ENCODE data around the gene ATRN.

Gene ATRN

GRCh38 chr20:3470627-3471396 is at the start of gene ATRN (continued):
- TF ChIP-seq ZSCAN5A (tag by site-specific recombination; IDR thresholded peaks at IDR 0.05) (no peak), ZNF18 (tag by site-specific recombination; IDR thresholded peaks at IDR 0.05) (no peak), OVOL3 (tag by site-specific recombination; IDR thresholded peaks at IDR 0.05) (no peak), ZNF837 (tag by site-specific recombination; IDR thresholded peaks at IDR 0.05) (no peak), ZNF416 (tag by site-specific recombination; IDR thresholded peaks at IDR 0.05) (no peak), ZNF555 (tag by site-specific recombination; conservative IDR thresholded peaks at IDR 0.05) (no peak), ZSCAN30 (tag by site-specific recombination; IDR thresholded peaks at IDR 0.05) (peak; percentile 70), REPIN1 (tag by site-specific recombination; IDR thresholded peaks at IDR 0.05; ENCODE audit: low read depth) (no peak), ZNF426 (tag by site-specific recombination; IDR thresholded peaks at IDR 0.05) (no peak), ZFP3 (tag by site-specific recombination; IDR thresholded peaks at IDR 0.05; ENCODE audit: low read depth) (no peak), ZNF362 (tag by site-specific recombination; IDR thresholded peaks at IDR 0.05) (no peak), ZBTB1 (tag by site-specific recombination; IDR thresholded peaks at IDR 0.05) (no peak), ZNF548 (tag by site-specific recombination; IDR thresholded peaks at IDR 0.05) (no peak), ZXDB (tag by site-specific recombination; IDR thresholded peaks at IDR 0.05) (0 out of 2 replicates have a peak, but pooled peaks have one; percentile 35), ZNF596 (tag by site-specific recombination; IDR thresholded peaks at IDR 0.05) (peak; percentile 61), ZNF274 (IDR thresholded peaks at IDR 0.05; ENCODE audit: low read length) (no peak), ZNF274 (tag by site-specific recombination; IDR thresholded peaks at IDR 0.05; ENCODE audit: borderline replicate concordance) (no peak), ZNF76 (tag by site-specific recombination; IDR thresholded peaks at IDR 0.05; ENCODE audit: borderline replicate concordance, low read depth) (no peak), ZNF133 (tag by site-specific recombination; IDR thresholded peaks at IDR 0.05) (no peak), ZNF529 (tag by site-specific recombination; IDR thresholded peaks at IDR 0.05; ENCODE audit: insufficient replicate concordance) (no peak), ZIC2 (tag by site-specific recombination; IDR thresholded peaks at IDR 0.05) (peak; percentile 29), FEZF1 (tag by site-specific recombination; IDR thresholded peaks at IDR 0.05) (no peak), ZNF776 (tag by site-specific recombination; IDR thresholded peaks at IDR 0.05; ENCODE audit: borderline replicate concordance) (no peak), KLF16 (tag by site-specific recombination; IDR thresholded peaks at IDR 0.05) (no peak), ZBTB7A (tag by site-specific recombination; IDR thresholded peaks at IDR 0.05; ENCODE audit: low read depth) (no peak), ZNF391 (tag by site-specific recombination; IDR thresholded peaks at IDR 0.05; ENCODE audit: borderline replicate concordance, low read depth) (0 out of 2 replicates have a peak, but pooled peaks have one; percentile 44), ZNF549 (tag by site-specific recombination; IDR thresholded peaks at IDR 0.05) (no peak), ZFP37 (tag by site-specific recombination; IDR thresholded peaks at IDR 0.05) (no peak), TRIM28 (IDR thresholded peaks at IDR 0.05; ENCODE audit: borderline replicate concordance, low read length) (no peak), PATZ1 (tag by site-specific recombination; IDR thresholded peaks at IDR 0.05) (no peak; the same call in 1 of the 2 replicates), ZNF280D (tag by site-specific recombination; IDR thresholded peaks at IDR 0.05) (no peak)
